Muscle layer of duodenum (tissue), 2 donors: Measurements from ENCODE around the gene MICU1.
"Not testable (repeated sequence)": the region's sequence is repeated elsewhere in the genome, so short reads cannot be mapped to it uniquely, and the experiment has no call there.

ENCODE experiments used
- H3K27ac ChIP-seq: one replicate; pipeline ENCODE4 v1.7.0; 2013; ENCODE audit warnings: mild to moderate bottlenecking, low read length
- H3K27me3 ChIP-seq: one replicate; pipeline ENCODE4 v1.7.0; 2013; ENCODE audit warnings: low read depth, mild to moderate bottlenecking, control low read depth, low read length
- H3K36me3 ChIP-seq, 2 donors: one replicate each; pipeline ENCODE4 v1.7.0; 2013; ENCODE audit warnings: low read length in 2 of 2, control low read depth in 1 of 2, mild to moderate bottlenecking in 1 of 2; ENCODE audit not compliant: insufficient read depth in 2 of 2, control insufficient read depth in 1 of 2
- H3K4me1 ChIP-seq, 2 donors: one replicate each; pipeline ENCODE4 v1.7.0; 2013; ENCODE audit warnings: low read length in 2 of 2, mild to moderate bottlenecking in 2 of 2, control low read depth in 1 of 2, moderate library complexity in 1 of 2; ENCODE audit not compliant: insufficient read depth in 2 of 2, control insufficient read depth in 1 of 2
- H3K4me3 ChIP-seq, 2 donors: one replicate each; pipeline ENCODE4 v1.7.0; 2013; ENCODE audit warnings: low read length in 2 of 2, low read depth in 1 of 2, mild to moderate bottlenecking in 1 of 2
- H3K9me3 ChIP-seq, 2 donors: one replicate each; pipeline ENCODE4 v1.7.0; 2013; ENCODE audit warnings: low read length in 2 of 2, control low read depth in 1 of 2, mild to moderate bottlenecking in 1 of 2; ENCODE audit not compliant: control insufficient read depth in 1 of 2
- donor health status: healthy.

The MICU1 gene

GRCh38 chr10:72416661-72417060 lies 209.2 kb downstream of the MICU1 start:
- Histone ChIP-seq H3K27me3 (no peaks in the 10 kb centered on the region), H3K9me3 (peaks cover 0 to 5% of the 10 kb centered on the region in 2 donors), H3K36me3 (peaks cover 2 to 23% of the 10 kb centered on the region in 2 donors), H3K4me1 (no peaks in the 10 kb centered on the region), H3K27ac (no peak overlapping the region), H3K4me3 (no peak overlapping the region)

- Histone ChIP-seq H3K4me1 (no peaks in the 10 kb centered on the region), H3K36me3 (peaks cover 0 to 8% of the 10 kb centered on the region in 2 donors), H3K4me3 (no peak overlapping the region), H3K9me3 (peaks cover 0 to 5% of the 10 kb centered on the region in 2 donors), H3K27me3 (no peaks in the 10 kb centered on the region), H3K27ac (no peak overlapping the region)
Measured at GRCh38 chr10:72414642-72415041, 211.2 kb downstream of the MICU1 start.

- Histone ChIP-seq H3K4me3 (no peak overlapping the region), H3K9me3 (peaks cover 0 to 3% of the 10 kb centered on the region in 2 donors), H3K27me3 (no peaks in the 10 kb centered on the region), H3K4me1 (no peaks in the 10 kb centered on the region), H3K27ac (no peak overlapping the region), H3K36me3 (peaks cover 0 to 12% of the 10 kb centered on the region in 2 donors)
Measured at GRCh38 chr10:72409167-72409566, 216.7 kb downstream of the MICU1 start.

GRCh38 chr10:72407927-72408600 lies 217.8 kb downstream of the MICU1 start:
- Histone ChIP-seq H3K9me3 (no peaks in the 10 kb centered on the region), H3K27me3 (no peaks in the 10 kb centered on the region), H3K4me1 (no peaks in the 10 kb centered on the region), H3K36me3 (peaks cover 0 to 4% of the 10 kb centered on the region in 2 donors), H3K27ac (no peak overlapping the region), H3K4me3 (no peak overlapping the region)

GRCh38 chr10:72407471-72407870 lies 218.4 kb downstream of the MICU1 start:
- peaks cover 0 to 7% of the 10 kb centered on the region in 2 donors for H3K36me3 ChIP-seq
- no peaks in the 10 kb centered on the region for H3K4me1 ChIP-seq
- no peak overlapping the region for H3K4me3 ChIP-seq
- H3K27me3 ChIP-seq: no peaks in the 10 kb centered on the region
- no peak overlapping the region for H3K27ac ChIP-seq
- no peaks in the 10 kb centered on the region for H3K9me3 ChIP-seq

- not testable (repeated sequence) for H3K4me3 ChIP-seq, H3K9me3 ChIP-seq, H3K4me1 ChIP-seq, H3K36me3 ChIP-seq, H3K27me3 ChIP-seq, H3K27ac ChIP-seq
Measured at GRCh38 chr10:72395581-72395980, 230.3 kb downstream of the MICU1 start.

- Histone ChIP-seq H3K27me3 (no peaks in the 10 kb centered on the region), H3K36me3 (no peaks in the 10 kb centered on the region), H3K4me1 (no peaks in the 10 kb centered on the region), H3K4me3 (no peak overlapping the region), H3K9me3 (no peaks in the 10 kb centered on the region), H3K27ac (no peak overlapping the region)
Measured at GRCh38 chr10:72392571-72392970, 233.3 kb downstream of the MICU1 start.

- H3K9me3 ChIP-seq: no peaks in the 10 kb centered on the region
- H3K4me1 ChIP-seq: no peaks in the 10 kb centered on the region
- no peaks in the 10 kb centered on the region for H3K36me3 ChIP-seq
- H3K4me3 ChIP-seq: no peak overlapping the region
- H3K27me3 ChIP-seq: no peaks in the 10 kb centered on the region
- H3K27ac ChIP-seq: no peak overlapping the region
Measured at GRCh38 chr10:72390764-72391163, 235.1 kb downstream of the MICU1 start.

GRCh38 chr10:72389716-72390115 lies 236.2 kb downstream of the MICU1 start:
- Histone ChIP-seq H3K36me3 (no peaks in the 10 kb centered on the region), H3K27ac (no peak overlapping the region), H3K9me3 (no peaks in the 10 kb centered on the region), H3K4me1 (no peaks in the 10 kb centered on the region), H3K4me3 (no peak overlapping the region), H3K27me3 (no peaks in the 10 kb centered on the region)

GRCh38 chr10:72389014-72389413 lies 236.9 kb downstream of the MICU1 start:
- H3K27ac ChIP-seq: no peak overlapping the region
- H3K9me3 ChIP-seq: no peaks in the 10 kb centered on the region
- no peaks in the 10 kb centered on the region for H3K4me1 ChIP-seq
- no peaks in the 10 kb centered on the region for H3K36me3 ChIP-seq
- H3K27me3 ChIP-seq: no peaks in the 10 kb centered on the region
- no peak overlapping the region for H3K4me3 ChIP-seq

- Histone ChIP-seq H3K4me1 (no peaks in the 10 kb centered on the region), H3K36me3 (no peaks in the 10 kb centered on the region), H3K27ac (no peak overlapping the region), H3K4me3 (no peak overlapping the region), H3K9me3 (no peaks in the 10 kb centered on the region), H3K27me3 (no peaks in the 10 kb centered on the region)
Measured at GRCh38 chr10:72388062-72388461, 237.8 kb downstream of the MICU1 start.

- Histone ChIP-seq H3K27ac (no peak overlapping the region), H3K9me3 (no peaks in the 10 kb centered on the region), H3K4me3 (no peak overlapping the region), H3K27me3 (no peaks in the 10 kb centered on the region), H3K36me3 (no peaks in the 10 kb centered on the region), H3K4me1 (no peaks in the 10 kb centered on the region)
Measured at GRCh38 chr10:72386916-72387586, 238.8 kb downstream of the MICU1 start.
